GM19023 (cell line): Measurements from ENCODE around the gene MRPL39.

Experiments used
- ATAC-seq: cut with Tn5 transposase; IDR thresholded peaks from one replicate; pipeline ENCODE4 v1.9.1; 2021; ENCODE audit warnings: mild to moderate bottlenecking, moderate library complexity; ENCODE audit not compliant: unreplicated experiment

MRPL39 gene

GRCh38 chr21:25615880-25616279, 8.6 kb upstream of the MRPL39 start:
- ATAC-seq: no peak

- no peak for ATAC-seq
Measured at GRCh38 chr21:25614441-25614840, 7.2 kb upstream of the MRPL39 start.

GRCh38 chr21:25608044-25608737, 910 bp upstream of the MRPL39 start:
- ATAC-seq: peak; percentile 70

GRCh38 chr21:25589887-25590286, 17.4 kb downstream of the MRPL39 start:
- ATAC-seq: no peak

GRCh38 chr21:25586791-25587190, 20.5 kb downstream of the MRPL39 start:
- ATAC-seq: no peak

- ATAC-seq: no peak
Measured at GRCh38 chr21:25586326-25586725, 21.0 kb downstream of the MRPL39 start.

- ATAC-seq: no peak
Measured at GRCh38 chr21:25584833-25585676, 22.2 kb downstream of the MRPL39 start.

GRCh38 chr21:25583370-25584130, 23.7 kb downstream of the MRPL39 start:
- no peak for ATAC-seq

GRCh38 chr21:25582888-25583287, 24.4 kb downstream of the MRPL39 start:
- ATAC-seq: no peak

- no peak for ATAC-seq
Measured at GRCh38 chr21:25582164-25582790, 25.0 kb downstream of the MRPL39 start.

- no peak for ATAC-seq
Measured at GRCh38 chr21:25581582-25581981, 25.7 kb downstream of the MRPL39 start.

- no peak for ATAC-seq
Measured at GRCh38 chr21:25580912-25581260, 26.4 kb downstream of the MRPL39 start.

- ATAC-seq: no peak
Measured at GRCh38 chr21:25579226-25580013, 27.9 kb downstream of the MRPL39 start.

- peak; percentile 35 for ATAC-seq
Measured at GRCh38 chr21:25578056-25578961, 29.0 kb downstream of the MRPL39 start.

GRCh38 chr21:25577424-25578055, 29.7 kb downstream of the MRPL39 start:
- ATAC-seq: peak; percentile 8

- no peak for ATAC-seq
Measured at GRCh38 chr21:25573409-25574206, 33.7 kb downstream of the MRPL39 start.

- peak; percentile 34 for ATAC-seq
Measured at GRCh38 chr21:25572861-25573310, 34.4 kb downstream of the MRPL39 start.

- ATAC-seq: no peak
Measured at GRCh38 chr21:25571726-25572121, 35.6 kb downstream of the MRPL39 start.
